Fibroblast of the aortic adventitia (primary cell): Measurements from ENCODE around the gene BTBD10. TPM values are rescaled to one million over a fixed set of nuclear protein-coding genes. Genes with fewer than 3 reads are reported as not detected.

Source experiments
- DNase-seq: peaks from one replicate; pipeline ENCODE4 v3.0.0-alpha.2; 2010; ENCODE audit warnings: low read depth
- H3K4me3 ChIP-seq: 2 replicates; pipeline ENCODE4 v1.5.1; 2011; ENCODE audit warnings: low read depth, mild to moderate bottlenecking, control low read depth, low read length, moderate library complexity
- CTCF ChIP-seq: IDR thresholded peaks from 2 replicates; pipeline ENCODE4 v1.5.1; 2011; ENCODE audit warnings: mild to moderate bottlenecking, low read length, control low read depth, inconsistent platforms; ENCODE audit not compliant: insufficient read depth
- total RNA-seq: library from RNA; depleted of rRNA; stranded (reverse); fragments of >200 nt; gene quantifications from 2 replicates; pipeline ENCODE4 v1.2.3, GENCODE V29; 2012; ENCODE audit warnings: low replicate concordance

The BTBD10 gene
- total RNA-seq, 1 donor: 56.3 TPM

GRCh38 chr11:13380731-13381130 lies 82.3 kb downstream of the BTBD10 start:
- no peak for DNase-seq
- H3K4me3 ChIP-seq: no peak overlapping the region
- no peak for TF ChIP-seq CTCF

DNA sequence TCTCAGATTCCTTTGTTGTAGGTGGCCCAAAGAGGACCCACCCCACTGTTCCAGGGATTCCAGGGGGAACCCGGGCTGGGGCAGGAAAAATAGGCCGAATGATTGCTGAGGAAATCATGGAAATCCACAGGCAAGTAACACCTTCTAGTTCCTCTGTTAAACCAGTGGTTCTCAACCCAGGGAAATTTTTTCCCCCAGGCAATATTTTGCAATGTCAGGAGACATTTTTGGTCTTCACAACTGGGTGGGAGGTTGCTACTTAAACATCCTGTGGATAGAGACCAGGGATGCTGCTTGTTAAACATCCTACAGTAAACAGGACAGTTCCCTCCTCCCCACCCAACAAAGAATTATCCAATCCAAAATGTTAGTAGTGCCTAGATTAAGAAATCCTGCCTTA lies 84.7 kb downstream of the BTBD10 start:
- TF ChIP-seq CTCF: no peak
- no peak overlapping the region for H3K4me3 ChIP-seq
- DNase-seq: no peak

GRCh38 chr11:13376838-13377237 lies 86.2 kb downstream of the BTBD10 start:
- no peak for TF ChIP-seq CTCF
- no peak overlapping the region for H3K4me3 ChIP-seq

GRCh38 chr11:13376402-13376801 lies 86.6 kb downstream of the BTBD10 start:
- no peak for DNase-seq
- no peak for TF ChIP-seq CTCF
- H3K4me3 ChIP-seq: no peak overlapping the region

More at GRCh38 chr11:13376838-13377237, 86.2 kb downstream of the BTBD10 start:
- no peak for DNase-seq

GRCh38 chr11:13375798-13376197 lies 87.2 kb downstream of the BTBD10 start:
- no peak for TF ChIP-seq CTCF
- DNase-seq: peak; percentile 9
- H3K4me3 ChIP-seq: no peak overlapping the region

DNA sequence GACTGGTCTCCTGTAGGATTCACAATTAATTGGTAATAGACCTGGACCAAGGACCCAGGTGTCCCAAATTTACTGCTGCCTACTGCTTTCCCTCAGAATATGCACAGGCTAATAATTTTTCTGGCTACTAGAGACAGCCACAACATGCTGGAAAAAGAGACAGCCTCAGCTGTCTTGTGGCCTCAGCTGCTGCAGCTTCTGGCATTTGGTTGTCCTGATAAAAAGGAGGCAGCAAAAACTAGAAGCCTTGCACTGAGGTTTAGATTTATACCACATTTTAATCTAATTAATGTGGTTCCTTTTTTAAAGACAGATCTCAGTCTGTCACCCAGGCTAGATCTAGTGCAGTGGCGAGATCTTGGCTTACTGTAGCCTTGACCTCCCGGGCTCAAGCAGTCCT lies 89.8 kb downstream of the BTBD10 start:
- TF ChIP-seq CTCF: no peak
- H3K4me3 ChIP-seq: no peak overlapping the region

DNA sequence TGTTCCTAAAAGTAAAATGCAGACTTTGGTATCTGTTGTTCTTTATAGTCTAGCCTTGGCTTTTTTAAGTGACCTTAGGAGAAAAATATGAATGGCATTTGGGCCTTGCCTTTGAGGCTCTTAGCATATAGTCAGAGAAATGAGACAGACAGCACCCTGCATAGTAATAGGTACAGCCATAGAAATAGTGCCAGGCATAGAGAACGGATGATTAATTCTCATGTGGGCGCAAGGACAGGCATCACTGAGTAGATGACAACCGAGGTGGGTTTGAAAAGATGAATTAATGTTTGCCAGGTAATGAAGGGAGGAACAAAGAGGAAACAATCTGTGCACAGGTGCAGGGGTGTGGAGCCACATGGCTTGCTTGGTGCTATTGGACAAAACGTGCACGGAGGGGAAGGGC lies 95.0 kb downstream of the BTBD10 start:
- no peak for TF ChIP-seq CTCF
- no peak overlapping the region for H3K4me3 ChIP-seq
- DNase-seq: no peak

More for the DNA sequence above, 89.8 kb downstream of the BTBD10 start:
- no peak for DNase-seq
